Activated naive CD8-positive, alpha-beta T cell treated with anti-CD3 and anti-CD28 coated beads, Interleukin-2, amount 50 U/mL, for 16 hours (primary cell): ENCODE results near the gene C15orf39.

ENCODE experiments used
- DNase-seq: peaks from one replicate; pipeline ENCODE4 v3.0.0-alpha.2; 2020; ENCODE audit warnings: low read depth, low spot score

The C15orf39 gene

DNA sequence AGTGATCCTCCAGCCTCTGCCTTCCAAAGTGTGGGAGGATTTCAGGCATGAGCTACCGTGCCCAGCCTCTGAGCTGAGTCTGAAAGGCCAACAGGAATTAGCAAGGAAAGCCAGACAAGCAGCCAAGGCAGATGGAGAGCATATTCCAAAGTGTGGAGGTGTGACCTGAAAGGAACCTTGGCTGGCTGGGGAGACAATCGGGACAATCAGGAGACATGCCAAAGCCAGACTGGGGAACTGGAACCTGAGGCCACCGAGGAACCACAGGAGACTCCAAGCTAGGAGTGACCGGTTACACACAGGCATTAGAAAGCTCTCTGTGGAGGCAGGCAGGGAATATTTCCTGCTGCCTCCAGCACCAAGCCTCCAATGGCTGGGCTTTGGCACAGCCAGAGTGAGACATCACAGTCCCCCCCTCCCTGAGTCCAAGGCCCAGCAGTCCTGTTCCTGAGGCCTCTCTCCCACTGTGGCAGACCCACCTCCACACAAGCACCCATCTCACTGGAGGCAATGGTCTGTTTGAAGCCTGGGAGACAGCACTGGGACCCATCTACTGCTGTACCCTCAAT, 4.5 kb upstream of the C15orf39 start:
- no peak for DNase-seq

DNA sequence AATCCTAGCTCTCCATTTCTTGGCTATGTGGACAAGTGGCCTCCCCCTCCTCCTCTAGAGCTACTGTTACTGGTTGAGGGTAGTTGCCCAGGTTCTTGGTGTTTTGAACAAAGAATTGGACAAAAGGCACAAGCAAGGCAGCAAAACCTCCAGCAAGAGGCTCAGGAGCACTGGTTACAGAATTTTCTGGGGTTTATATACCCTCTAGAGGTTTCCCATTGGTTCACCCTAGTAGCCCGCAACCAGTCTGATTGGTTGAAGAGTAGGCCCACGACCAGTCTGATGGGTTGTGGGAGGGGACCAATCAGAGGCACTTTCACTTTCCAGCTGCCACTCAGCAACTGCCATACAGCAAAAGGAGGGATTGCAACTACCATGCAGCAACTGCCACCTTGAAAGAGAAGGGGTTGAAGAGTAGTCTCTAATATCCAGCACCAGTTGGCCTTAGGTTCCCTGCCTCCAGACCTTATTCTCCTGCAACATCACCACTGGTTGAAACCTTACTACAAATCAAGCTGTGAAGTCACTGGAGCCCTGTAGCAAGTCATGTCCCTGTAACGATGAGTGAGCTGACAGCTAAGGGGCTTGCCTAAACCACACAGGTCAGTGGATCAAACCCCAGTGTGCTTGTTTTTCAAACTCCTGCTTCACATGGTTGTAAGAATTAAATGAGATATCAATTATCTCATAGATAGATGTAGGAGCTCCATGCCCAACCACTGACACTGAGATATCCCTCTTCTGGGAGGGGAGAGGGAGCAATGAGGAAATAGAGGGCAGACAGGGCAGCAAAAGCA, 2.9 kb upstream of the C15orf39 start:
- DNase-seq = no peak

DNA sequence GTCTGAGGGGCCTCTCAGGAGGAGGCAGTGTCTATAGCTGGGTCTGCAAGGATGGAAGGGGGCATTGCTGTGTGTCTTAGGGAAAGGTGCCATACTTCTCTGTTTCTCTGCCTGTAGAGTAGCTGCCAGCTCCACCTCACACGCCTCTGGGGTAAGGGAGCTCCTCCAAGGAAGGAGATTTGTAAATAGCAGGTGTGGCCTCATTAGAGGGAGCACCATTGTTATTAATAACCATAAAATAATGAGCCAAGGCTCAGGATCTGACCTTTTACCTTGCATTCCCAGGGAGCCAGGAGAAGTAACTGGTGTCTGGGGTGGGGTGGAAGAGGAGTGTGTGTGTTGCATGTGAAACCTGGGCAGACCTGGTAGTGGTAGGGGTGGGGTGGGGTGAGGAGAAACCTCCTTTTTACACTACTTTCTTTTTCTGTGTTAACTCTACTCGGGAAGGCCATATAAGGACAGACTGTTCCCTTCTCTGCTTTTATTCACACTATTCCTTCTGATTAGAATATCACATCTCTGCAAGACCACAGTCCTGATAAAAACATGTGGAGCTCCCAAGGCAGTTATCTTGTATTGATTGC, 2.2 kb upstream of the C15orf39 start:
- DNase-seq = no peak

DNA sequence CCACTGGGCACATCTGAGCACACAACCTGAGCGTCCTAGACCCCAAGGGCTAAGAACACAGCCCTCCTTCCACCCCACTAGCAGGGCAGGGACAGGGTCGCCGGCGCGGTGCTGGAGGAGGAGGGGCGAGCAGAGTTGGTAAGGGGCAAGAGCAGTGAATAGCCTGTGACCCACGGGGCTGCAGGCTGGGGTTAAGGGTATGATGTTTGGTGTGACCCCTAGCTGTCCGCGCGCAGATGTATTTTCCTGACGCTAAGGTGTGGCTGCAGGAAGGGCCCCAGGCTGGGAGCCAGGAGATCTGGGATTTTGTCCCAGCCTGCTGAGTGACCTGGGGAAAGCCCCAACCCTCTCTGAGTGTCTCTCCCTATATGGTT, 1.3 kb upstream of the C15orf39 start:
- DNase-seq = no peak

DNA sequence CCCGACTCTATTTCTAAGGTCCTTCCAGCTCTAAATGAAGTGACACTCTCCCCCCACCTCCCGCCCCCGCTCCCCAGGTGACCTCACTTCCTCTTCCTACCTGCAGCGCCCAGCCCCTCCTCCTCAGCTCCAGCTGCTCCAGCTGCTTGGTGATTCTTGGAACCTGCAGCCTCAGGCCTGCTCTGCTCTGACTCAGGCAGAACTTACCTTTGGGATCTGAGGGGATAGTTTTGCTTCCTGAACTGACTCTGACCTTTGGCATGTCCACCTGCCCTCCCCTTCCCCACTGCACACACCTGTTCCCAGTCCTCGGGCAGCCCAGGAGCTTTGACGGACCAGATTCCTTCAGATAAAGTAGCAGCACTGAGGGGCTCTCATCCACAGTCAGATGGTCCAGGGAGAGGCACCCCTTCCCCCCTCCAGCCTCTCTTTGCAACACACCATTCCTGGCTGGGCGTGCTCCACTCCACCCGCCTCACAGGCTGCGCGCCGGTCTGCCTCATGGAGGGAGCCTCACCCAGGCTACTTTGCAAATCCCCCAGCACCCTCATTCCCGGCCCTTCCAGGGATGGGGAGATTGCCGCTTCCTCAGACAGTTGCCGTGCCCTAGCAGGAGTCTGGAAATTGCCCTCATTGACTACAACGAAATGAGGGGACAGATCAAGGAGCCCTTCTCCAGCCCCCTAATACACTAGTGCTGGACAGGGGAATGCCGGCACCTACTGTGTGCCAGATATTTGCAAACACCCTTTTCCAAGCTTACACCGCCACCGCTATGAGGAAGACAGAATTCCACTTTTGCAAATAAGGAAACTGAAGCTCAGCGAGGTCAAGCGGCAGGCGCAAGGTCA, 692 bp upstream of the C15orf39 start:
- DNase-seq = peak; percentile 23

DNA sequence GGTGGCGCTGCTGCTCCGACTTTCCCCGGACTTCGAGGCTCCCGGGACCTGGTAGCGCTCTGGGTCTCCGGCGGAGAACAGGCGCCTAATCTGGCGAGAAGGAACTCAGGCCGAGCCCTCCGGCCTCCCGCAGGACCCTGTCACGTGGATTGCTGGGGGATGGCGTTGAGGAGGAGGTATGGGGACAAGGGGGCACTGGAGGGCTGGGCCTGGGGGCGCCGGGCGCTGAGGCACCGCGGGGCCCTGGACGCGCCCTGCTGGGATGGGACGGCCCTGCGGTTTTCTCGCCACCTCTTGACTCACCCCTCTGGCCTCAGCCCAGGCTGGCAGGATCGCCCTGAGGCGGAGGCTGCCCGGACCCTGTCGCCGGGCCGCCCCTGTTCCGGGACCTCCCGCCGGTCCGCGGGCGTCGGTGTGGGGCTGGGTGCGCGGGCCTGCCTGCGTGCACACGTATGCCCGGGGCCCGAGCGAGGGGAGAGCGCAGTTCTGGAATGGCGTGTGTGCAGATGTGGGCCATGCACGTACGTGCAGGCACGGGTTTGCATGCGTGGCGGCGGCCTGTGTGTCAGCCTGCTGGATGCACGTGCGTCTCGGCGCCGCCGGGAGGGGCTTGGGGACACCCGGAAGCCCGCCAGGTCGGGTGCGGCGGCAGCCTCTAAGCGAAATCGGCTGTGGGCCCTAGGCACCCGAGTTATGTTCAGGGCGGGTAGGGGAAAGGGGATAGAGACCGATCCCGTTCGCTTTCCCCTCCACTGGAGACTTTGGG, 752 bp downstream of the C15orf39 start:
- DNase-seq = peak; percentile 61

DNA sequence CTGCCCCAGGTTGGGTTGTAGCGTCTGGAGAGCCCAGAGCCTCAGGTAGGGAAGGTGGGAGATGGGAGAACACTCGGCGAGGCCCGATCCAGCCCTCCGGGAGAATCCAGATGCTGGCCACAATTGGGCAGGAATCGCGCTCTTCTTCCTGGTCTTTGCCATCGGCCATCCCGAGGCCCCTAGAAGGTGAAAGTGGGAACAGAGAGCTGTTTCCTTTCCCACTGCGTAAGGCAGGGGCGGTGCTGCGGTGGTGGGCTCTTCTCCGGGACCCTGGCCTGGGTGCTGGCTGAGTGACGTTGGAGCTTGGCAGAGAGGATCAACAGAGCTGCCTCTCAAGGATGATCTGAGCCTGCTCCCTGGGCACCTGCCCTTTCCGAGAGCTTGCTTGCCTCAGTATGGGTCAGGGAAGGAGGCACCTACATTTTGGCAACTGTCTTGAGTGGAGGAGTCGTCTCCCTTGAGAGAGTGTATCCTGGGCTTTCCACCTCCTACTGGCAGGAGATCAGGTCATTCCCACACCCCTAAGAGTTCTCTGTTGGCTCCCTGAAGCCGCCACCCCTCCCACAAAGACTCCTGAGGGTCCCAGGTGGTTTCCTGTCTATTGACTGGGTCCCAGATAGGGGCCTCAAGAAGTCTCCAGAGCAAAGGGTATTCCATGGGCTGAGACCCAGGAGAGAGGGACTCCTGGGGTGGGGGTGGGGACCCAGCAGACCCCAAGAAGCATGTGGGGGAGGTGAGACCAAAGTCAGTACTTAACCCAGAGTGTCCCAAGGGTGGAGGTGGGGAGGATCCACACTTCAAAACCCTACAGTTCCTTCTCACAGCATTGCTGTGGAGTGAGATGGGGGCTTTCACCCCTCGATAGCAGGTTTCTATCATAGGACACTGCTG, 1.6 kb downstream of the C15orf39 start:
- DNase-seq = no peak

DNA sequence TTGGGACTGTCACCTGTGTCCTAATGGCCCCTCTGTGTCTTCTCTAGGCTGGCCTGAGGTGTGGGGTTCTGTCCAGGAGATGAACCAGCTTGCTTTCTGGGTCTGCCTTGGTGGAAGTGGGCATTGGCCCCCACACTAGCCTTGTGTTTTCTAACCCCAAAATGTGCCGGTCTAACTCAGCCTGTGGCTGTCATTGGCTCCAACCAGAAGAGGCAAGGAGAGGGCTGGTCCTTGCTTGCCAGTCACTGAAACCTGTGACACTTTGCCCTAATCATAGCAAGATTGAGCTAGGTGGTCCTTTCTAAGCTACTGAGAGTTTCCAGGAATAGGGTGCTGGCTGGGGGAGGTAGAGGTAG, 2.2 kb downstream of the C15orf39 start:
- DNase-seq = no peak

DNA sequence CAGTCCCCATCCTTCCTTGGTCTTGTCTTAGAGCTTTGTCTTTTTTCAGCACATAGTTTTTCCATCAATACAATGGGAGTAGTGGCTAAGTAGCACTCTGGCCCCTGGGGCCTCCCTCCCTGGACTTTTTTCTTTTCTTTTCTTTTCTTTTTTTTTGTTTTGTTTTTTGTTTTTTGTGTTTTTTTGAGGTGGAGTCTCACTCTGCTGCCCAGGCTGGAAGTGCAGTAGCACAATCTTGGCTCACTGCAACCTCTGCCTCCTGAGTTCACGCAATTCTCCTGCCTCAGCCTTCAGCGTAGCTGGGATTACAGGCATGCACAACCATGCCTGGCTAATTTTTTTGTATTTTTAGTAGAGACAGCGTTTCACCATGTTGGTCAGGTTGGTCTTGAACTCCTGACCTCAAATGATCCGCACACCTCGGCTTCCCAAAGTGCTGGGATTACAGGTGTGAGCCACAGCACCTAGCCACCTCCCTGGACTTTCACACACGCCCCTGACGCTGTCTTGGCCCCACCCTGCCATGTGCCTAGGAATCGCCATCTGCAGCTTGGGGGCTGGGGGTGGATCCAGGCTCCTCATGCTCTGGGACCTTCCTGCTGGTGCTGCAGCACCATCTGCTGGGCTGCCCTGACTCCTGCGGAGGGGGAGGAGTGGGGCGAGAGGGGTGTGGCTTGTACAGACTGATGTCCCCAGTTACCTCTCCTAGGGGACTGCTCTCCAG, 2.8 kb downstream of the C15orf39 start:
- peak; percentile 72 for DNase-seq

DNA sequence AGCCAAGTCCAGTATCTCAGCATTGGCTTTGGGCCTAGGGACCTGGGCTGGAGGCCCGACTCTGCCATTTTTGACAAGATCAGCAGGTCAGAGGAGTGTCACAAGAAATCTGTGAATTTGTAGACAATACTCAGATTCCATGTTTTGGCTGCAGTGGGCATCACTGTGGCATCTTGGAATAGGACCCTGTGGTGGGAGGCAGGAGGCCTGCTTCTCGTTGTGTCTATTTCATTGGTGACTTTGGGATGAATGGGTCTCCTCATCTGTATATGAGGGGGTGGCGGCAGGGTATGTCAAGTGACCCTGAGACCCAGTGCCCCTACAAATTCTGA, 3.3 kb downstream of the C15orf39 start:
- no peak for DNase-seq

DNA sequence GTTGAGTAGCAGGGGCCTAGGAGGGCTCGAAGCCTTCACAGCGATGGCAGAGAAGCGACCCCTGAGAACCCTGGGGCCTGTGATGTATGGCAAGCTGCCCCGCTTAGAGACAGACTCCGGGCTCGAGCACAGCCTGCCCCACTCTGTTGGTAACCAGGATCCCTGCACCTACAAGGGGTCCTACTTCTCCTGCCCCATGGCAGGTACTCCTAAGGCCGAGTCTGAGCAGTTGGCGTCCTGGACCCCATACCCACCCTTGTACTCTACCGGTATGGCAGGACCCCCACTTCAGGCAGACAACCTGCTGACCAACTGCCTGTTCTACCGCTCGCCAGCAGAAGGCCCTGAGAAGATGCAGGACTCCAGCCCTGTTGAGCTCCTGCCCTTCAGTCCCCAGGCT, 4.3 kb downstream of the C15orf39 start:
- DNase-seq = no peak

DNA sequence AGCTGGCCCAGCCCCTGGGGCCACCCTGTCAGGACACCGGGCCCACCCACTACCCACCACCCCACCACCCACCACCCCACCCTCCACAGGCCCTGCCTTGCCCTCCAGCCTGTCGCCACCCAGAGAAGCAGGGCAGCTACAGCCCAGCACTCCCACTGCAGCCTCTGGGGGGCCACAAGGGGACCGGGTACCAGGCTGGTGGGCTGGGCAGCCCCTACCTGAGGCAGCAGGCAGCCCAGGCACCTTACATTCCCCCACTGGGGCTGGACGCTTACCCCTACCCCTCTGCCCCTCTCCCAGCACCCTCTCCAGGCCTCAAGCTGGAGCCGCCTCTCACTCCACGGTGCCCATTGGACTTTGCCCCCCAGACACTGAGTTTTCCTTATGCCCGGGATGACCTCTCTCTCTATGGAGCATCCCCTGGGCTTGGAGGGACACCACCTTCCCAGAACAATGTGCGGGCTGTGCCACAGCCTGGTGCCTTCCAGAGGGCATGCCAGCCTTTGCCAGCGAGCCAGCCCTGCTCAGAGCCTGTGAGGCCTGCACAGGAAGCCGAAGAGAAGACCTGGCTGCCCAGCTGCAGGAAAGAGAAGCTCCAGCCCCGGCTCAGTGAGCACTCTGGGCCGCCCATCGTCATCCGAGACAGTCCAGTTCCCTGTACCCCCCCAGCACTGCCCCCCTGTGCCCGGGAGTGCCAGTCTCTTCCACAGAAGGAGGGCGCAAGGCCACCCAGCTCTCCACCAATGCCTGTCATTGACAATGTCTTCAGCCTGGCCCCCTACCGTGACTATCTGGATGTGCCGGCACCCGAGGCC, 5.3 kb downstream of the C15orf39 start:
- DNase-seq = no peak

DNA sequence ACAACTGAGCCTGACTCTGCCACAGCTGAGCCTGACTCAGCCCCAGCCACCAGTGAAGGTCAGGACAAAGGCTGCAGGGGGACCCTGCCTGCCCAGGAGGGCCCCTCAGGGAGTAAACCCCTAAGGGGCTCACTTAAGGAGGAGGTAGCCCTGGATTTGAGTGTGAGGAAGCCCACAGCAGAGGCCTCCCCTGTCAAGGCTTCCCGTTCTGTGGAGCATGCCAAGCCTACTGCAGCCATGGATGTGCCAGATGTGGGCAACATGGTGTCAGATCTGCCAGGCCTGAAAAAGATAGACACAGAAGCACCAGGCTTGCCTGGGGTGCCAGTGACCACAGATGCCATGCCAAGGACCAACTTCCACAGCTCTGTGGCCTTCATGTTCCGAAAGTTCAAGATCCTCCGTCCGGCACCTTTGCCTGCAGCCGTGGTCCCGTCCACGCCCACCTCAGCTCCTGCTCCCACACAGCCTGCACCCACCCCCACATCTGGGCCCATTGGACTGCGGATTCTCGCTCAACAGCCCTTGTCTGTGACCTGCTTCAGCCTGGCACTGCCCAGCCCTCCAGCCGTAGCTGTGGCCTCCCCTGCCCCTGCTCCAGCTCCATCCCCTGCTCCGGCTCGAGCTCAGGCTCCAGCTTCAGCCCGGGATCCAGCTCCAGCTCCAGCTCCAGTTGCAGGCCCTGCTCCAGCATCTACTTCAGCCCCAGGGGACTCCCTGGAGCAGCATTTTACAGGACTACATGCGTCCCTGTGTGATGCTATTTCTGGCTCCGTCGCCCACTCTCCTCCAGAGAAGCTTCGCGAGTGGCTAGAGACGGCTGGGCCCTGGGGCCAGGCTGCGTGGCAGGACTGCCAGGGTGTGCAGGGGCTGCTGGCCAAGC, 6.2 kb downstream of the C15orf39 start:
- DNase-seq = no peak

DNA sequence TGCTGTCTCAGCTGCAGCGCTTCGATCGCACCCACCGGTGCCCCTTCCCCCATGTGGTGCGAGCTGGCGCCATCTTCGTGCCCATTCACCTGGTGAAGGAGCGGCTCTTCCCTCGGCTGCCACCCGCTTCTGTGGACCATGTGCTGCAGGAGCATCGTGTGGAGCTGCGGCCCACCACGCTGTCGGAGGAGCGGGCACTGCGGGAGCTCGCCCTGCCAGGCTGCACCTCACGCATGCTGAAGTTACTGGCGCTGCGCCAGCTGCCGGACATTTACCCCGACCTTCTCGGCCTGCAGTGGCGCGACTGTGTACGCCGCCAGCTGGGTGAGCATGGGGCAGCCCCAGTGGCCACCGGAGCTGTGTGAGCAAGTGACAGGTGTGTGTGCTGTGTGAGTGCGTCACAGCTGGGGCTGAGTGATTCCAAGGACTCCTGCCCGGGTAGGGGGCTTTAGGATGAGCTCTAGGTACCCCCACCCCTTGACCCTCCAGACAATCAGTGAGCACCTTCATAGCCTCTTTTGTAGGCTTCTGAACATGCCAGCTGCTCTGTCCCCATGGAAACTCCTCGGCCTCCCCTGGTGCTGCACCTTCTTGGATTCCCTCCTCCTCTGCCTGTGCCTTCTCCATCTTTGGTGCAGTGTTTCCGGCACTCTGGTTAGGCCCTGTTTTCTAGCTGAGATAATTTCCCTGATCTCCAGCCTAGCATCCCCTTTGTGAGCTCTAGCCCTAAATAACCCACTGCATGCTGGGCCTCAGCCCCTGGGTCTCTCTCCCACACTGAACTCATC, 7.0 kb downstream of the C15orf39 start:
- no peak for DNase-seq

DNA sequence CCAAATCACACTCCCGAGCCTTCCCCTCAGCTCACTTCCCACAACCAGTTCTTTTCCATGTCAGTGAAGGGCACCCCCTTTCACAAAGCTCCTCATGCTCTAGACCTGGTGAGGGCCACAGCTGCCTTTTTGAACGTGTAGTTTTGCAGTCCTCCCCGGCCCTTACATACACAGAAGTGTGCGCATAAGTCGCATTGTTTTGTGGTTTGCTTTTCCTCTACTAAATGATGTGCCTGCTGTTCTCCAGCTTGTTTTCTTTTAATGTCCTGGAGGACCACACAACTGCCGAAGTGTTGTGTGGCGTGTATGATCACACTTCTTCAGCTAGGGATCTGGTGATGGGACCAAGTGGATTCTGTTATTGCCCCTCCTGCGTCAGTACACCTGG, 7.6 kb downstream of the C15orf39 start:
- no peak for DNase-seq

DNA sequence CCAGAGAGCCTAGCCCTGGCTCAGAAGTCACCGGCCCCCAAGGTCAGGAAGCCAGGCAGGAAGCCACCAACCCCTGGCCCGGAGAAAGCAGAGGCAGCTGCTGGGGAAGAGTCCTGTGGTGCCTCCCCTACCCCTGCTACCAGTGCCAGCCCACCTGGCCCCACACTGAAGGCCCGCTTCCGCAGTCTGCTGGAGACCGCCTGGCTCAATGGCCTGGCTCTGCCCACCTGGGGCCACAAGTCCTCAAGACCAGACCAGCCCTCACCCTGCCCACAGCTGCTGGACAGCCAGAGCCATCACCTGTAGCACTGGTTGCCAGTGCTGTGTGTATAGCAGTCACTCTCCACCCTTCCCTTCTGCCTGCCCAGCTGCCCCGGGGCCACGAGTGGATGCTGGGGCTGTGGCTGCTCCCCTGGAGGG, 9.1 kb downstream of the C15orf39 start:
- DNase-seq = no peak

DNA sequence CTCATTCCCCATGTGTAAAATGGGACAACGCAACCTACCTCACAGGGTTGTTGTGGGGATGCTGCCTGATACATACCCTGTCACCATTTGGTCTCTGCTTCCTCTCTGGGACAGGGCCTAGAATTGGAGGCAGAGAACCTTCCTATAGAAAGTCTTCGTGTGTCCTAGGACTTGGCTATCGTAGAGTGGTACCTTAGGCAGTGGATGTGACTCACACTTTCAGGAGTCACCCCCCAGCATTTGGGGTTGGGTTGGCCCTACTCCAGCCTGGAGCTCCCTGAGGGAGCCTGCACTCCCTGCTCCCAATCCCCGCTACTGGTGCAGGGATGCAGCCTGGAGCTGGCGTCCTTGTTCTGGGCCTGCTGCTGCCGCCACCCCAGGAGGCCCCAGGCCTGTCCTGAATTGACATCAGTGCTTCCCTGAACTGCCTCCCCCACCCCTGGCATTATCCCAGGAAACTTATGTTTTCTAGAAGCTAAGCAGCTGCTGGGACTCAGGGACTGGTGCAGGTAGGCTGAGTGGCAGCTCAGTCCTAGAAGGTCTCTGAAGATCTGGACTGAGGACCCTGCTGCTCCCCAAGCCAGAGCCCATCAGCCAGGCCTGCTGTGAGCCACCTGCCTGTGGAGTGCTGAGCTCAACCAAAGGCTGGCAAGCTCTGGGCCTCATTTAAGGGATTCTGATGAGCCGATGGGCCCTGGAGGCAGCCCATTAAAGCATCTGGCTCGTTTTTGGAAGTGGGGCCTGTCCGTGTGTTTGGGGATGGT, 9.9 kb downstream of the C15orf39 start:
- no peak for DNase-seq
